IPS DF 4.7 (cell line): ENCODE results near the gene EFNB1.

Experiments used
- DNase-seq: peaks from one replicate; pipeline ENCODE4 v3.0.0-alpha.2; 2013; ENCODE audit warnings: low spot score; ENCODE audit errors: extremely low read depth

EFNB1 gene

GRCh38 chrX:68881911-68882310, 53.1 kb downstream of the EFNB1 start:
- no peak for DNase-seq

GRCh38 chrX:68883800-68884199, 55.0 kb downstream of the EFNB1 start:
- no peak for DNase-seq

GRCh38 chrX:68889249-68889648, 60.4 kb downstream of the EFNB1 start:
- no peak for DNase-seq
